H1 (cell line): Measurements from ENCODE around the gene ARHGAP15.

Experiments
- CTCF ChIP-seq, 3 experiments: IDR thresholded peaks; 1 replicate in 2 of 3; 2 replicates in 1 of 3; pipeline versions ENCODE4 v1.5.1 to v1.6.1; 2011; ENCODE audit warnings: low read length in 3 of 3, mild to moderate bottlenecking in 3 of 3, inconsistent platforms in 2 of 3, low read depth in 1 of 3, moderate library complexity in 1 of 3; ENCODE audit not compliant: insufficient read depth in 1 of 3; ENCODE audit errors: control extremely low read depth in 1 of 3
- EGR1 ChIP-seq: IDR thresholded peaks from 2 replicates; pipeline ENCODE4 v1.6.1; 2011; ENCODE audit warnings: low read depth, low read length, borderline replicate concordance
- EP300 ChIP-seq, 2 experiments: IDR thresholded peaks; 1 replicate in 1 of 2; 2 replicates in 1 of 2; pipeline ENCODE4 v1.6.1; 2011 to 2012; ENCODE audit warnings: low read depth in 2 of 2, low read length in 2 of 2, mild to moderate bottlenecking in 2 of 2, borderline replicate concordance in 1 of 2, inconsistent platforms in 1 of 2, moderate library complexity in 1 of 2

DNA sequence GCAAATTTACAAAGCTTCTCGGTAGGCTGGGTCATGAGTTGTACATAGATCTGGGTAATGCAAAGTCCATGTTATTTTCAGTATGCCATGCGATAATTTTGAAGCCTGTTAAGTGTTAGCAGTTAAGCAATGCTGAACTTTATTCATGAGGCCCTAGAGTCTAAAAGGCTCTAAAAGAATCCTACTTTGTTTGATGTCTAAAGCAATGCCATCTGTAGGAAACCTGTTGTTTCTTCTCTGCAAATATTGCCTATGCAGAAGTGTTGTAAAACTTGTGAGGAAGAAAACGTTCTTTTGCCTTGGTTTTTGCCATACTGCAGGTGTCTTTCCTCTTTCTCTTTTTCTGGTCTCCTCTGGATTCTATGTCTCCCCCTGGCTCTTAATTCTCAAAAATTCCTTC, 9.1 kb downstream of the ARHGAP15 start:
- no peak for TF ChIP-seq EP300 (IDR thresholded peaks at IDR 0.05; ENCODE audit: borderline replicate concordance in 1 of 2, low read depth in 2 of 2, low read length in 2 of 2)
- no peak for TF ChIP-seq EGR1
- no peak for TF ChIP-seq CTCF (IDR thresholded peaks at IDR 0.05; ENCODE audit: control extremely low read depth in 1 of 3, insufficient read depth in 1 of 3, low read depth in 1 of 3, low read length in 3 of 3)
